H4 (cell line): ENCODE data around the gene TIPARP. TPM values are rescaled to one million over a fixed set of nuclear protein-coding genes. Genes with fewer than 3 reads are reported as not detected.

Source experiments
- DNase-seq: peaks from one replicate; pipeline ENCODE4 v3.0.0-alpha.2; 2015; ENCODE audit warnings: low spot score
- total RNA-seq: library from RNA; depleted of rRNA; stranded (reverse); fragments of >200 nt; shearing (Covaris generic); gene quantifications from 2 replicates; pipeline ENCODE4 v1.2.3, GENCODE V29; 2014; rRNA removed

Gene TIPARP, protein sequence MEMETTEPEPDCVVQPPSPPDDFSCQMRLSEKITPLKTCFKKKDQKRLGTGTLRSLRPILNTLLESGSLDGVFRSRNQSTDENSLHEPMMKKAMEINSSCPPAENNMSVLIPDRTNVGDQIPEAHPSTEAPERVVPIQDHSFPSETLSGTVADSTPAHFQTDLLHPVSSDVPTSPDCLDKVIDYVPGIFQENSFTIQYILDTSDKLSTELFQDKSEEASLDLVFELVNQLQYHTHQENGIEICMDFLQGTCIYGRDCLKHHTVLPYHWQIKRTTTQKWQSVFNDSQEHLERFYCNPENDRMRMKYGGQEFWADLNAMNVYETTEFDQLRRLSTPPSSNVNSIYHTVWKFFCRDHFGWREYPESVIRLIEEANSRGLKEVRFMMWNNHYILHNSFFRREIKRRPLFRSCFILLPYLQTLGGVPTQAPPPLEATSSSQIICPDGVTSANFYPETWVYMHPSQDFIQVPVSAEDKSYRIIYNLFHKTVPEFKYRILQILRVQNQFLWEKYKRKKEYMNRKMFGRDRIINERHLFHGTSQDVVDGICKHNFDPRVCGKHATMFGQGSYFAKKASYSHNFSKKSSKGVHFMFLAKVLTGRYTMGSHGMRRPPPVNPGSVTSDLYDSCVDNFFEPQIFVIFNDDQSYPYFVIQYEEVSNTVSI
- 43.2 and 45.4 TPM in 2 replicates for total RNA-seq

DNA sequence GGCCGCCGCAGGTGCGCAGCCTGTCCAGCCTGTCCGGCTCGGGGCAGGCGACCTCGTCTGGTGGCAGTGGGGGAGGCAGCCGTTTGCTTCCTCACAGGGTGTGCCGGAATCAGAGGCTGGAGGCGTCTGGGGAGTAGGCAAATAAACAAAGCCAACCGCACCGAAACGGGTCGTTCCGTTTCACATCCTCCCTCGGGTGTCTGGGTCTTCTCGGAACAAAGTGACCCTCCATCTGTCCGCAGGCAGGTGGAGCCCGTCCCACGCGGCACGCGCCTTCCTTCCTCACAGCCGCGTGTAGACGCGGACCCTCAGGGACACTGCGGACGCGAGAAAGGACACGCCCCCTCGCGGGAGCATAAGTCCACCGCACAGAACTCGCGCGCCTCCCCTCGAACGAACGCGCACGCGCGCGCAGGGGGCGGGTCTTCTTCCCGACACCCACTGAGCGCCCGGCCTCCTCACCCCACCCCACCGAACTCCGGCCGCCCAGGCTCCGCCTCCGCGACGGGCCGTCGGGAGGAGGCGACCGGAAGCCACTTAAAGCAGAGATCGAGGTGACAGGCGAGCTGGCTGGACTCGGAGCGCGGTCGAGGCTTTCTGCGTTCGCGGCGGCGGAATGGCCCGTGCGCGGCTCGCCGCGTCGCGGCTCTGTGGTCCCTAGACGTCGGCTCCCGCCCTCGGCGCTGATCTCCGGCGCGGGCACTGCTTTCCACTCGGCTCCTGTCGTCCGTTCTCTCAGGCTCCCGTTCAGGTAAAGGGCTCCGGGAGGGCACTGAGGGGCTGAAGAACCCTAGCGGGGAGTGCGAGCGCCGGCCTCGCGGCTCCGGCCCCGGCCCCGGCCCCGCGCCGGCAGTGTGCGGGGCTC is at the start of gene TIPARP:
TSS of gene TIPARP (plus strand) at position 545 of the 865 bp plus-strand sequence. CDS start 3,108 bp downstream, outside the sequence.
- DNase-seq = peak; percentile 97

DNA sequence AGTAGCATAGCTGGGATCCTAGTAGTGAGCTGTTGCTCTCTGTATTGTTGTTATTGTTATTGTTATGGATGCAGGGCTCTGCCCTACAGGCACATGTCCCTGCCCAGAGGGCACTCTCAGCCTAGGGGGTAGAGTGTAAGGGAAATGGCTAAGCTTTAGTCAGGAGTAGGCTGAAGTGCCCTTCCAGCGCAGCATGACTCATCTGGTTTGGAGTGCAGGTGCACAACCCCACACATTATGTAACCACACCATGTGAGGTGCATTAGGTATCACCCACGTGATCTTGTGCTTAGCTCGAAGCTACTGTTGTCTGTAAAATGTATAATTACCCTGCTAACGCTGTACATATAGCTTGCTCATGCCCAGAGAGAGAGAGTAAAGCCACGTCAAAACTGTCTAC is 48.3 kb upstream of the TIPARP start:
- peak; percentile 31 for DNase-seq

DNA sequence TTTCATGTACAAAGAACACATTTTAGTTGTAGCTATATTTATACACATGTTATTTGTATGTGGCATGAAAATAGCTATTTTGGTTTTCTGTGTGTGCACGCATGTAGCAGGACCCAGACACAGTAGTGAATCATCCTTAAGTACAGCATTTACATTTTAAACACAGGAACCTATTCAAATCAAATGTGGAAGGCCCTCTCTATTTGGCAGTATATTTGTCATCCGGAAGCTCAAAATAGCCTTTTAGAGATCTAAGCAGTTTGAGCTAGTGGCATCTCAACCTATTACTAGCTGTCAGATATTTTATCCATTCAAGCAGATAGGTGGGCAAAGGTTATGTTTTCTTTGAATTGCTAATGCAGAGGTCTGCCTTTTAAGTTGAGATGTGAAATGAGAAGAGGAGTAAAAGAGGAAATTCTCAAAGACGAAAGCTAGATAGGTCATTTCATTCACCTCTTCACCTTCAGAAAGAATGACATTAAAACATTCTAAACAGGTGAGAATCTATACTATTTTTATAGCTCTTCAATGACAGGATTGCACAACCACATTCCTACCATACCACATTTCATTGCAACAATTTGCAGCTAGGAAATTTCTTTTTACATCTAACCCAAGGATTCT is 46.3 kb upstream of the TIPARP start:
- no peak for DNase-seq

DNA sequence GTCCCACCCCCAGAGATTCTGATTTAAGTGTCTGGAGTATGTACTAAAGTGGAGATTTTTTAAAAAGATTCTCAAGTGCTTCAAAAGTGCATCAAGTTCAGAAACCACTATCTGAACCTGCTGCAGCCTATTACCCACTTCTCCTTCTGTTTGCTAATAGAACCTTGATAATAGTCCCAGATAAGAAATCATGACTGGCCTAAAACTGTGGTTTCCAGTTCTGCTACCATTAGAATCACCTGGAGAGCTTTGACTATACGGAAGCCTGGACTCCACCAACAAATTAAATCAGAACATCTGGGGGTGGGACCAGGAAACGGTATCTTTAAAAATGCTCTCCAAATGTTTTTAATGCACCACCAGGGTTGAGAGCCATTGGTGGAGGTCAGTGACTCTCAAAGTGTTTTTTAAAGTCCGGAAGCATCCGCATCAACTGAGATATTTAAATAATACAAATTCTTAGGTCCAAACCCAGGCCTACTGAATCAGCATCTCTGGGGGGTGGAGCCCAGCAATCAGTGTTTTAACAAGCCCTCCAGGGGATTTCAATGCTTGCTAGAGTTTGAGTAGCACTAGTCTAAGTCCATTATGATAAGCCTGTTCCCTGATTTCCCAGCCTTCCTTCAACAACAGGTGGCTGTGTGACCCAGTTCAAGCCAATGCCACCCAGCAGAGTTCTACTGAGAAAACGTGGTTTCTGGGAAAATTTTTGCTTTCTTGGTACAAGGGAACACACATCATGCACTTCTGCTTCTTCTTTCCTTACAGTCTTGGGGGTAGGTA is 45.4 kb upstream of the TIPARP start:
- no peak for DNase-seq

DNA sequence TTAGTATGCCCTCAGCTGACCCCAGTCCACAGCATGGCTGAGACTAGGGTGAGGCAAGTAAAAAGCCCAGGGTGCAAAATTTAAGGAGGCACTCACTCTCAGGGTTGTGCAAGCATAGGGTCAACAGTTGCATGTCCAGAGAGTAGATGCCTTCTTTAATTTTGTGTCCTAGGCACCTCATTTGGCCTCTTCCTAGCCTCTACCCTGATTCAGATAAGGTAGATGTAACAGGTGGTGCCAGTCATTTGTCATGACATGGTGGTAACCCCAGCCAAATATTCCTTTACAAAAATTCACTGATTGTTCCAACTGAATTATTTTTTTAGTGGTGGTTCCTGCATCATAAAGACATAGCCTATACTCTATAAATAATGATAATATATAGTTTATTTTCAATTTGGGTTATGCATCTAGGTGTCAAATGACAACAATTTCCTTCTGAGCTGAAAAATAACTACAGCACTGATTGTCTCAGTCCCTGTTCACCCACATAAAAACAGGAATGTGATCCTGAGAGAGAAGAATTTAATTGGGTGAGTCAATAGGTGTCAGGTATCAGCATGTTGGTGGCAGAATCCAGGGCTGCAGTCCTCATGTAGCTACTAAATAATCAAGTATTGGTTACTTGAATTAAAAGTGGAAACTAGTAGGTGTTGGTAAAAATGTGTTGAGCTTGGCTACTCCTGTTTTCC is 44.2 kb upstream of the TIPARP start:
- DNase-seq = peak; percentile 49

DNA sequence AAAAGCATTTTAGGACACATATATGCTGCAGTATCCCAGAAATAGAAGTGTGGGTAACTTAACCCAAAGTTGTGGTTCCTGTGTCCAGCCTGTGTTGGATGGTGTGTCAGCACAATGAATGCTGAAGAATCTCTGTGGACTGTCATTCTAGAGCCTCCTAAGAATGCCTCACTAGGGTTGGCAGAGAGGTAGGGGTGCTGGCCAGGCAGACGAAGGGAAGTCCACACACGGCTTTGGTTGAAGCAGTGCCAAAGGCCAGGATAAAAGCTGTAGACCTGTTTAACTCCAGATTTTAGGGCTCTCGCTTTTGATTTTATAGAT is 43.7 kb upstream of the TIPARP start:
- DNase-seq = no peak

DNA sequence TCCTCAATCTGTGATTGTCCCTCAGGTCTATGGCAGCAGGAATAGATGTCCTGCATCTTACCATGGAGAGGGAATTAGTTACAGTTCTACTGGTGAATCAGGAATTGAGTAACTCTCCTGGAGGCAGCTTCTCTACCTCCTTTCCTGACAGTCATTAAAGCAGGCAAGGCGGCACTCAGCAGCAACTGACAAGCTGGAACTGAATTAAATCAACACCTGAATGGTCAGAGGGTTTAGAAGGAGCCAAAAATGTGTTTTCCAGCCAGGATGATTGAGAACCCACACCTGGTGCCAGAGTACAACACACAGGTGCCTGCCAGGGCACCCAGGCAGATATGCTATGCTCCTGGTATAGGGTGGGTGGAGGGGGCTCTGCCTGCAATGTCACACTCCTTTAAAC is 43.1 kb upstream of the TIPARP start:
- DNase-seq = no peak

DNA sequence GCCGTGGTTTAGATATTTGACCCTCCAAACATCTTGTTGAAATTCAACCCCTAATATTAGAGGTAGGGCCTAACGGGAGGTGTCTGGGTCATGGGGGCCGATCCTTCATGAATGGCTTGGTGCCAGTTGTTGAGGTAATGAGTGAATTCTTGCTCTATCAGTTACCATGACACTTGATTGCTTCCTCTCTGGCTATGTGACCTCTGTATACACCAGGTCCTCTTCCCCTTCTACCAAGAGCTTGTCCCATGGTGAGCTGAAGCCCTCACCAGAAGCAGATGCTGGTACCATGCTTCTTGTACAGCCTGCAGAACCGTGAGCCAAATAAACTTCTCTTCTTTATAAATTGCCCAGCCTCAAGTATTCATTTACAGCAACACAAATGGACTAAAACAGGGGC is 41.8 kb upstream of the TIPARP start:
- no peak for DNase-seq

DNA sequence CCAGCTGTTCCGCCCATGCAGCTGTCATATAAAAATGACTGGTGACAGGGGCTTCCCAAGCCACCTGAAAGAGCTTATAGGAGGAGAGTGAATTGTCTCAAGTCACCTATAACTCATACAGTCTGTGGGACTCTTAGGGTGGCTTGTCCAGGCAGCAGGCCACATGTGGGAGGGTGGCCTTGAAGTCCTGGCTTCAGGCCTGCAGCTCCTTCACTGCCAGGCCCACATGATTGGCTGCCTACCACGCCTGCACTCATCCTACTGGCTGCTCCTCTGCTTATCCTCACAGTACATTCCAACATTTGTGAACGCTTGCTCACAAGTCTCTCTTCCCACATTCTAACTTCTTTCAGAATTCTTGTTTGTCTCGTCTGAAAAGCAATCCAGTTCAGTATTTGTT is 41.1 kb upstream of the TIPARP start:
- no peak for DNase-seq

DNA sequence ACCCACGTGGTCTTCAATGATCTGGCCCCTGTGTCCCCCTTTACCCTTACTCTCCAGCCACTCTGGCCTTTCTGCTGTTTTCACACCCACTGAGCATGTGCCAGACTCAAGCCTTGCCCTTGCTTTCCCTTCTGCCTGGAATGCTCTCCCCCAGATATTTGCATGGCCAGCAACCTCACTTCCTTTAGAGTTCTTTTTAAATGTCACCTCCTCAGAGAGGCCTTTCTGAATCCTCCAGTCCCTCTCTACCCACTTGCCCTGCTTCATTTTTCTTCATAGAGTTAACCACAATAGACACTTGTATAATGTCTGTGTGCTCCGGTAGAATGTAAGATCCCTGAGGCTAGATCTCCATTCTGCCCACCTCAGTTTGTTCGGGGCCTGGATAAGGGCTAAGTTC is 39.4 kb upstream of the TIPARP start:
- DNase-seq = no peak

DNA sequence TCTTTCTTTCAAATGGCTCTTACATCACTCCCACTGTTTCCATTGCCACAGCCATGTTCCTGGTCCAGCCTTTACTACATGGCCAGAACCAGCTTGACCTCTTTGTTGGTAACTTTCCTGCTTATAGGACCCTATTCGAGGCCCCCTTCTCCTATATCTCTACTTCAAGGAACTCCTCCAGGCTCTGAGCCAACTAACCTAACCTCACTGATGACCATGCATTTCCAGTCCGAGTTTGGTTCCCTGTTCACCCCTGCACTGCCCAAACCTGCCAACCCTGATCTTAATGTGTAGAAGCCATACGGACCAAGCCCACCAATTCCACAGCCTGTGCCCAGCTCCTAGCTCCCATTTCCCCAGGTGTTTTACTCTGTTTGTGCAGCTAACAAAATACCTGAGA is 38.4 kb upstream of the TIPARP start:
- DNase-seq = no peak

DNA sequence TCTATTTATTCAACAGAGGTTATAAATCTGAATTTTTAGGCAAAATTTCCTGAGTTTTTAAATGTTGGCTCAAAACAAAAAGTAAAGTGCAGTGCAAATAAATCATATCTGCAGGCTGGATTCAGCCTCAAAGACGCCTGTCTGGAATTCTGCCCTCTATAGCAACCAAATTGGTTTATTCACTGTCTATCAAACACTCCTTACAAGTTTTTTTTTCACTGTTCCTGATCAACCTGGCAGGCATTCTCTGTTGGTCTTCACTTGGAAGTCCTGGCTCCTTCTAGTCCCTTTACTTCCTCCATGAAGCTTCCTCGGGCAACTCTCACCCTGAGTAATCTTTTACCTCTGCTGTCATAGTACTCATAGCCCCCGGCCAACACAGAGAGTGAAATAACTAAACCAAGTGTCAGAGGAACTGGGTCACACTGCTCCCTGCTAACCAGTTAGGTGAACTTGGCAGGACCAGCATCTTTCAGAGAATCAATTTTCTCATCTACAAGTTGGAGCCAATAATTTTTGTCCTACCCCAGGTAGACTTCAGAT is 36.8 kb upstream of the TIPARP start:
- DNase-seq = no peak

DNA sequence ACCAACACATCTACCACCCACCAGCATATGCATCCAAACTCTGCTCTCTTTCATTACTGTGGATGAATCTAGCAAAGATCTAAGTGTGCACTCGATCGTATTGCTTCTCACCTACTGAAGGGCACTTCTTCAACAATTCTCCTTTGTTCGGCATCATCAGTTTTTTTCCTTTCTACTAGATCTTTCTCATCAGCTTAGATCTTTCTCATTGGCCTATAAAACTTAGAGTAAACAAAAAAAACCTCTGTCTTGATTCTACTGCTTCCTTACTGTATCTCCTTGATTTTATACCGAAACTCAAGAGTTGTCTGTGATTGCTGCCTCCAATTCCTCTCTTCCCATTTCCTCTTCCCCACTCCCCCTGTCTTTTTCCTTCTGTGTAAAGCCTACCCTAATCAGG is 36.1 kb upstream of the TIPARP start:
- DNase-seq = no peak

DNA sequence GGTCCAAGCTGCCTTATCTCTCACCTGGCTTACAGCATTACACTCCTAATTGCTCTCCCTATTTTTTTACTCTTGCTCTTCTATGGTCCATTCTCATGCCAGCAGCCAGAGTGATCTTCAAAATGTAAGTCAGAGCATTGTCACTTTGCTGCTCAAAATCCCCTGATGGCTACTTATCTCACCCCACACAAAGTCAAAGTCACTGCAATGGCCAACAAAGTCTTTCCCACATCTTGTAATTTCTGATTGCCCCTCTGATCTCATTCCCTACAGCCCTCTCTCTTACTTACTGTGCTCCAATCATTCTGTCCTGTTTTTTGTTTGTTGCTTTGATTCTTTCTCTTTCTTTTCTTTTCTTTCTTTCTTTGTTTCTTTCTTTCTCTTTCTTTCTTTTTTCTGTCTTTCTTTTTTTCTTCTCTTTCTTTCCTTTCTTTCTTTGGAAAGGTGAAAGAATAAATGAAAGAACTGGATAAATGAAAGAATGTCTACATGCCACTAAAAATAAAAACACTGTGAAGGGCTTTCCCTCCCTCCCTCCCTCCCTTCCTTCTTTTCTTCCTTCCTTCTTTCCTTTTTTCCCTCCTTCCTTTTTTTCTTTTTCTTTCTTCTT is 34.9 kb upstream of the TIPARP start:
- no peak for DNase-seq

DNA sequence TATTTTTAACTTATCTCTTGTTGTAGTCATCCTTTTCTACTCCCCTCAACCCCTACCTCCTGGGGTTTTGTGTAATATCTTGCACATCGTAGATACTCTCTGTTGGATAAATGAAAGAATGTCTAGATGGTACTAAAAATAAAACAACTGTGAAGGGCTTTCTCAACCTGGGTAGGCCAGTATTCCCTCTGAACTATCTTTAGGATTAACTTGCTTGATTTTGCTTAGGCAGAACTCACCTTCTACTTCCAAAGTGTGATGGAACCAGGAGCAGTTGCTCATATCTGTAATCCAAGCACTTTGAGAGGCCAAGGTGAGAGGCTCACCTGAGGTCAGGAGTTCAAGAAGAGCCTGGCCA is 32.8 kb upstream of the TIPARP start:
- no peak for DNase-seq

DNA sequence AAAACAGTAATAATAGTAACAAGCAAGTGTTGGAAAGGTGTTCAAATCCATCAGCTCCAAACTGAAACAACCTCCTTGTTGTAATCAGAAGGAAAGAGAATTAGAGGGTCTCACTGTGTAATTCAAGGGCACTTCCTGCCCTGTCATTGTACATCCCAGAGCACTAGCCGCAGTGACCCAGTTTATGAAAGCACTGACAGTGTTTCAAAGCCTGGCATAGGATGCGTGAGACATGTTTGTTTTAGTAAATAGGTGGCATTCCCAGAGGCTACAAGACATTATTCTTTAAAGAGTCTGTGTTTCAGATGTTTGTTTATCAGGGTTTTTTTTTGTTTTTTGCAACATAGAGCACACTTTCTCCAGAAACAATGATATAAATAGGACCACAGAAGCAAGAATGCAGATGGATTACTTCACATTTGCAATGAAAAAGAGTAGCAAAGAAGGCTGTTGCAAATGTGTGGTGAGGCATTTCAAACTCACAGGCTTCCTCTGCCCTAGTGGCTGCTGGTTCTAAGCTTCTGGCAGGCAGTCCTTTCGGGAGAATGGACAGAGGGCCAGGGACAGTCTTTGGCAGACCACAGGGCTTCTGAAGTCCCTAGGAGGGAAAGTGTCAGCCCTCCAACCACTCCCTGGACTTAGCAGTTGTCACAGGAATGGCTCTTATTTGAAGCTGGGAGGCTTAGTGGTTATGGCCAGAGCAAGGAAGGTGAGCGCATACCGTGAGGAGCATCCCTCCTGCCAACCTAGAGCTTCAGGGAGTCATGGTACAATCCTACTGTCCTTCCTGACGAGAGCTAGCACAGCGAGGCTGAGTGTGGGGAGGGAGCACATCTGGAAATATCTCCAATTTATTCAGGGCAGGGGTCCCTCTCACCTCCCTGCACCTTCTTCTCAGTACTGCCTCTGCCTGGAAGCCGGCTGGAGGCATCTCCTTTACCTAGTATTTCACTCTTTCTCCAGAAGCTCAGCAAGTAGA is 31.4 kb upstream of the TIPARP start:
- DNase-seq = no peak

DNA sequence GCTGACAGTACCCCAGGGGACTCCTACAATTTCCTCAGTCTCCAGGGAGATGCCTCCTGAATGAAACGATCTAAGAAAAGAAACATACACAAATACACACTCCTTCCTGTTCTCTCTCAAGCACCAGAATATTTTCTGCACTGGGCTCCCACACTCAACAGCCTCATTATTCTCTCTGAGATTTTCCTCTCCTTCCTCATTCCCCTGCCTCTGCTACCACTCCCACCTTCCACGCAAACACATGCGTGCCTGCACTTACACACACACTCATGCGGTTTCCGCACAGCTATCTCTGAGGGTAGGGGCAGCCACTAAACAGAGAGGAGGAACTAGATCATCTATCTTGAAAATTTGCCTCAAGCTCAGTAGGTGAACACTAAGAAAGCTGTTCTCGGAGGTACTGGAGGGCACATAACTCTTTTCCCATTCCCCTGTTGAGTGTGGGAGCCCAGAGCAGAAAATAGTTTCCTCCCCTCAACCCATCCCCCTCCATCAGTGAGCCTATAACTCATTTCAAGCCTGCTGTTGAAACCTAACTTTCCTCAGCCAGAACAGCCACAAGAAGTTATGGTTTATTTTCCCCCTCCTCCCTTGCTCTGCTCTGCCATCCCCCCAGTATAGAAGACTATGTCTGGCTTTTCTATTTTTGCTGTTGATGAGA is 30.5 kb upstream of the TIPARP start:
- DNase-seq = no peak

DNA sequence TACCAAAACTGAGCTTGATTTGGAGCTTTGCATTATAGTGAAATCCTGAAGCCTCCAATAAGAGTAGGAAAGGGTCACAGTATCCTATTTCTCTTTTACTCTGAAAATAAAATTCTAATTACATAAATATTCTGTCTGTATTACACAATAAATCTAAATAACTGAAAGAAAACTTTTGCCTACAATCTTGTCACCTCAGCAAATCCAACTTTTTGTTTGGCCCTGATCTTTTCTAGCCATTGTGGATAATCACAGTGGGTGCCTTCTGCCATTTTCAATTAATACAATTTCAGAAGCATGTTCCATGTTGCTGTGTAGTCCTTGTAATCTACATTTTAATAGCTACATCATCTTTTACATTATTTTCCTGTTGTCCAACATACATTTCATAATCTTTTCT is 29.4 kb upstream of the TIPARP start:
- no peak for DNase-seq
